GM19193 (cell line): ENCODE data around the gene TNNT1.

Experiments used
- POLR2A ChIP-seq: IDR thresholded peaks from 4 replicates; pipeline ENCODE4 v1.6.1; 2011; ENCODE audit not compliant: insufficient read depth, insufficient read length; ENCODE audit errors: extremely low read depth

The TNNT1 gene

GRCh38 chr19:55109527-55110291 is 39.3 kb downstream of the TNNT1 start:
- no peak for TF ChIP-seq POLR2A

- TF ChIP-seq POLR2A = no peak
Observed at GRCh38 chr19:55106591-55106990, 42.4 kb downstream of the TNNT1 start.

GRCh38 chr19:55105237-55105636 is 43.8 kb downstream of the TNNT1 start:
- no peak for TF ChIP-seq POLR2A

GRCh38 chr19:55103190-55103589 is 45.8 kb downstream of the TNNT1 start:
- no peak for TF ChIP-seq POLR2A

GRCh38 chr19:55101261-55101660 is 47.7 kb downstream of the TNNT1 start:
- no peak for TF ChIP-seq POLR2A

GRCh38 chr19:55099557-55100506 is 49.2 kb downstream of the TNNT1 start:
- no peak for TF ChIP-seq POLR2A

- TF ChIP-seq POLR2A = no peak
Observed at GRCh38 chr19:55098716-55099556, 50.1 kb downstream of the TNNT1 start.

- no peak for TF ChIP-seq POLR2A
Observed at GRCh38 chr19:55097864-55098715, 50.9 kb downstream of the TNNT1 start.

GRCh38 chr19:55096061-55096701 is 52.8 kb downstream of the TNNT1 start:
- TF ChIP-seq POLR2A = no peak

GRCh38 chr19:55095260-55096060 is 53.5 kb downstream of the TNNT1 start:
- no peak for TF ChIP-seq POLR2A

- no peak for TF ChIP-seq POLR2A
Observed at GRCh38 chr19:55094456-55095259, 54.3 kb downstream of the TNNT1 start.
